Astrocyte (in vitro differentiated cells and primary cell): ENCODE results near the gene BATF3.

Experiments
- EZH2 ChIP-seq: IDR thresholded peaks from 2 replicates; pipeline ENCODE4 v1.6.1; 2012; ENCODE audit warnings: mild to moderate bottlenecking, low read length, inconsistent platforms; ENCODE audit not compliant: insufficient read depth
- TF ChIP-seq, protein P1 (sequence below): IDR thresholded peaks from 2 replicates; pipeline ENCODE4 v1.5.1; 2011; ENCODE audit warnings: low read depth, mild to moderate bottlenecking, inconsistent platforms, low read length, moderate library complexity; ENCODE audit not compliant: insufficient read depth

DNA sequence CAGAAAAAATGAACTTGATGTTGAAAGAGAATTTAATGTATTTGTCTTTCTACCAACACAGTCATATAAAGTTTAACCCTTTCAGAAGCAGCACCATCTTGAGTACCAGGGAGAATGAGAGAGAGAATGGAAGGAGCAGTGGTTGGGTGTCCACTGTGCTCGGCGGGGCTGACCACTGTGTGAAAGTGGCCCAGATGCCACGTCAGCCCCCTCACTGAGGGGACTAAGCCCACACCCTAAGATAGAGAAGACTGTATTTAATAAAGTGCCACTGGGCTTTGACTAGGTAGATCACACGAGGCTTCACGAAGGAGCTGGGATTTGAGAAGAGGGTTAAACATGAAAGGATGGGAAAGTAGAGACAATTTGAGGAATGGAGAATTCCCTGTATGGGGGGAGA is 31.2 kb downstream of the BATF3 start:
- TF ChIP-seq, protein P1, sequence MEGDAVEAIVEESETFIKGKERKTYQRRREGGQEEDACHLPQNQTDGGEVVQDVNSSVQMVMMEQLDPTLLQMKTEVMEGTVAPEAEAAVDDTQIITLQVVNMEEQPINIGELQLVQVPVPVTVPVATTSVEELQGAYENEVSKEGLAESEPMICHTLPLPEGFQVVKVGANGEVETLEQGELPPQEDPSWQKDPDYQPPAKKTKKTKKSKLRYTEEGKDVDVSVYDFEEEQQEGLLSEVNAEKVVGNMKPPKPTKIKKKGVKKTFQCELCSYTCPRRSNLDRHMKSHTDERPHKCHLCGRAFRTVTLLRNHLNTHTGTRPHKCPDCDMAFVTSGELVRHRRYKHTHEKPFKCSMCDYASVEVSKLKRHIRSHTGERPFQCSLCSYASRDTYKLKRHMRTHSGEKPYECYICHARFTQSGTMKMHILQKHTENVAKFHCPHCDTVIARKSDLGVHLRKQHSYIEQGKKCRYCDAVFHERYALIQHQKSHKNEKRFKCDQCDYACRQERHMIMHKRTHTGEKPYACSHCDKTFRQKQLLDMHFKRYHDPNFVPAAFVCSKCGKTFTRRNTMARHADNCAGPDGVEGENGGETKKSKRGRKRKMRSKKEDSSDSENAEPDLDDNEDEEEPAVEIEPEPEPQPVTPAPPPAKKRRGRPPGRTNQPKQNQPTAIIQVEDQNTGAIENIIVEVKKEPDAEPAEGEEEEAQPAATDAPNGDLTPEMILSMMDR: no peak
- no peak for TF ChIP-seq EZH2
